Fibroblast of lung (primary cell): ENCODE results near the gene SENP8. TPM values are rescaled to one million over a fixed set of nuclear protein-coding genes. Genes with fewer than 3 reads are reported as not detected.

Source experiments
- DNase-seq, 2 donors: peaks; one replicate each; pipeline versions ENCODE4 v3.0.0 to v3.0.0-alpha.2; 2010; ENCODE audit warnings: low read depth in 2 of 2
- H2AFZ ChIP-seq: 2 replicates; pipeline ENCODE4 v1.5.1; 2012; ENCODE audit warnings: low read length, control low read depth, inconsistent platforms
- H3K27ac ChIP-seq: 2 replicates; pipeline ENCODE4 v1.5.1; 2011; ENCODE audit warnings: low read length, control low read depth; ENCODE audit not compliant: insufficient read depth
- H3K27me3 ChIP-seq: 2 replicates; pipeline ENCODE4 v1.5.1; 2011; ENCODE audit warnings: mild to moderate bottlenecking, low read length; ENCODE audit not compliant: control insufficient read depth, insufficient read depth
- H3K36me3 ChIP-seq: 2 replicates; pipeline ENCODE4 v1.5.1; 2011; ENCODE audit warnings: low read length; ENCODE audit not compliant: control insufficient read depth, insufficient read depth
- H3K4me1 ChIP-seq: 2 replicates; pipeline ENCODE4 v1.5.1; 2011; ENCODE audit warnings: low read length; ENCODE audit not compliant: control insufficient read depth, insufficient read depth; ENCODE audit errors: extremely low read depth
- H3K4me2 ChIP-seq: 2 replicates; pipeline ENCODE4 v1.5.1; 2011; ENCODE audit warnings: low read length, control low read depth; ENCODE audit not compliant: insufficient read depth; ENCODE audit errors: extremely low read depth
- H3K4me3 ChIP-seq, 4 experiments: fragments of 200-600 bp in 1 of 4; sonication (generic) in 1 of 4; replicated peaks in 1 of 4; 2 replicates each; pipeline ENCODE4 v1.5.1; 2011 to 2016; ENCODE audit warnings: low read length in 4 of 4, low read depth in 3 of 4, mild to moderate bottlenecking in 3 of 4, control low read depth in 2 of 4, inconsistent platforms in 1 of 4, mixed read lengths in 1 of 4; ENCODE audit not compliant: insufficient read depth in 1 of 4; ENCODE audit errors: control extremely low read depth in 1 of 4
- H3K79me2 ChIP-seq: 2 replicates; pipeline ENCODE4 v1.5.1; 2012; ENCODE audit warnings: mild to moderate bottlenecking, low read length, inconsistent platforms; ENCODE audit not compliant: control insufficient read depth, insufficient read depth
- H3K9ac ChIP-seq: 2 replicates; pipeline ENCODE4 v1.5.1; 2011; ENCODE audit warnings: mild to moderate bottlenecking, low read length, control low read depth; ENCODE audit not compliant: insufficient read depth
- H3K9me3 ChIP-seq: 2 replicates; pipeline ENCODE4 v1.5.1; 2012; ENCODE audit warnings: low read depth, low read length; ENCODE audit not compliant: control insufficient read depth, insufficient read depth
- H4K20me1 ChIP-seq: 2 replicates; pipeline ENCODE4 v1.5.1; 2011; ENCODE audit warnings: low read length; ENCODE audit not compliant: control insufficient read depth, insufficient read depth; ENCODE audit errors: extremely low read depth
- CTCF ChIP-seq, 2 donors: IDR thresholded peaks in 1 of 2; conservative IDR thresholded peaks in 1 of 2; 1 replicate in 1 of 2; 2 replicates in 1 of 2; pipeline ENCODE4 v1.5.1; 2011 to 2012; ENCODE audit warnings: low read length in 2 of 2, control low read depth in 1 of 2, inconsistent platforms in 1 of 2, low read depth in 1 of 2, mild to moderate bottlenecking in 1 of 2
- EZH2 ChIP-seq: IDR thresholded peaks from 2 replicates; pipeline ENCODE4 v1.5.1; 2012; ENCODE audit warnings: low read length, control low read depth, mild to moderate bottlenecking; ENCODE audit errors: missing control alignments
- polyA plus RNA-seq, 2 donors: library from polyadenylated mRNA; depleted of rRNA in 1 of 2; stranded (reverse) in 1 of 2; unstranded in 1 of 2; fragments of >200 nt; gene quantifications; 2 replicates each; pipeline ENCODE4 v1.2.1, GENCODE V29; 2011 to 2012; ENCODE audit warnings: missing spikeins in 1 of 2
- total RNA-seq: library from RNA; depleted of rRNA; stranded (reverse); fragments of >200 nt; gene quantifications from 2 replicates; pipeline ENCODE4 v1.2.1, GENCODE V29; 2014

The SENP8 gene
- total and polyA plus RNA-seq, 2 donors (not counting 1 experiment from before 2014, with no cell fraction given), result 3.0 to 3.5 TPM

GRCh38 chr15:72163719-72164118, 45.5 kb downstream of the SENP8 start:
- Histone ChIP-seq H3K36me3 (no peaks in the 10 kb centered on the region), H2AFZ (no peak overlapping the region), H3K9me3 (no peaks in the 10 kb centered on the region), H3K9ac (no peak overlapping the region), H3K4me2 (no peak overlapping the region), H3K4me1 (no peaks in the 10 kb centered on the region), H4K20me1 (no peaks in the 10 kb centered on the region), H3K4me3 (no peak overlapping the region), H3K27ac (no peak overlapping the region), H3K79me2 (no peaks in the 10 kb centered on the region), H3K27me3 (peaks cover 8% of the 10 kb centered on the region)
- TF ChIP-seq EZH2 (no peak), CTCF (conservative IDR thresholded peaks at IDR 0.05 in 1 of 2, IDR thresholded peaks at IDR 0.05 in 1 of 2; ENCODE audit: low read depth in 1 of 2, low read length in 2 of 2) (no peak)
- no peak for DNase-seq

GRCh38 chr15:72166716-72167417, 48.7 kb downstream of the SENP8 start:
- Histone ChIP-seq H4K20me1 (no peaks in the 10 kb centered on the region), H3K4me3 (no peak overlapping the region), H3K36me3 (no peaks in the 10 kb centered on the region), H3K27ac (no peak overlapping the region), H3K27me3 (peaks cover 3% of the 10 kb centered on the region), H2AFZ (no peak overlapping the region), H3K9ac (no peak overlapping the region), H3K4me1 (no peaks in the 10 kb centered on the region), H3K4me2 (no peak overlapping the region), H3K9me3 (no peaks in the 10 kb centered on the region), H3K79me2 (no peaks in the 10 kb centered on the region)
- no peak for TF ChIP-seq CTCF (conservative IDR thresholded peaks at IDR 0.05 in 1 of 2, IDR thresholded peaks at IDR 0.05 in 1 of 2; ENCODE audit: low read depth in 1 of 2, low read length in 2 of 2)
- no peak for TF ChIP-seq EZH2
- no peak for DNase-seq

- Histone ChIP-seq H3K27me3 (peaks cover 3% of the 10 kb centered on the region), H3K9ac (no peak overlapping the region), H3K79me2 (no peaks in the 10 kb centered on the region), H3K9me3 (no peaks in the 10 kb centered on the region), H3K4me3 (no peak overlapping the region), H2AFZ (no peak overlapping the region), H3K4me2 (no peak overlapping the region), H3K27ac (no peak overlapping the region), H3K36me3 (no peaks in the 10 kb centered on the region), H3K4me1 (no peaks in the 10 kb centered on the region), H4K20me1 (no peaks in the 10 kb centered on the region)
- no peak for DNase-seq
- TF ChIP-seq EZH2 (no peak), CTCF (conservative IDR thresholded peaks at IDR 0.05 in 1 of 2, IDR thresholded peaks at IDR 0.05 in 1 of 2; ENCODE audit: low read depth in 1 of 2, low read length in 2 of 2) (no peak)
These were observed 49.2 kb downstream of the SENP8 start for GRCh38 chr15:72167445-72167844.
